SIG-M5 treated with dmso at 0.1 percent for 504 hours (cell line): ENCODE measurements around the gene LIME1.
A peak's percentile ranks its signal among the peaks of the same experiment; 100 is the strongest.

Source experiments
- DNase-seq: peaks from one replicate; lab custom pipeline; 2025; ENCODE audit not compliant: unreplicated experiment; lab: John Stamatoyannopoulos, UW

The LIME1 gene

DNA sequence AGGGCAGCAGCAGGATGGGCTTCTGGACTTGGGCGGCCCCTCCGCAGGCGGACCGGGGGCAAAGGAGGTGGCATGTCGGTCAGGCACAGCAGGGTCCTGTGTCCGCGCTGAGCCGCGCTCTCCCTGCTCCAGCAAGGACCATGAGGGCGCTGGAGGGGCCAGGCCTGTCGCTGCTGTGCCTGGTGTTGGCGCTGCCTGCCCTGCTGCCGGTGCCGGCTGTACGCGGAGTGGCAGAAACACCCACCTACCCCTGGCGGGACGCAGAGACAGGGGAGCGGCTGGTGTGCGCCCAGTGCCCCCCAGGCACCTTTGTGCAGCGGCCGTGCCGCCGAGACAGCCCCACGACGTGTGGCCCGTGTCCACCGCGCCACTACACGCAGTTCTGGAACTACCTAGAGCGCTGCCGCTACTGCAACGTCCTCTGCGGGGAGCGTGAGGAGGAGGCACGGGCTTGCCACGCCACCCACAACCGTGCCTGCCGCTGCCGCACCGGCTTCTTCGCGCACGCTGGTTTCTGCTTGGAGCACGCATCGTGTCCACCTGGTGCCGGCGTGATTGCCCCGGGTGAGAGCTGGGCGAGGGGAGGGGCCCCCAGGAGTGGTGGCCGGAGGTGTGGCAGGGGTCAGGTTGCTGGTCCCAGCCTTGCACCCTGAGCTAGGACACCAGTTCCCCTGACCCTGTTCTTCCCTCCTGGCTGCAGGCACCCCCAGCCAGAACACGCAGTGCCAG lies 39.7 kb upstream of the LIME1 start, which contains the start of gene TNFRSF6B:
Gene TNFRSF6B, plus strand, starts transcription at position 25 of the 729 bp plus-strand sequence. Its CDS starts 116 bp downstream, at position 141.
- DNase-seq, result no peak

DNA sequence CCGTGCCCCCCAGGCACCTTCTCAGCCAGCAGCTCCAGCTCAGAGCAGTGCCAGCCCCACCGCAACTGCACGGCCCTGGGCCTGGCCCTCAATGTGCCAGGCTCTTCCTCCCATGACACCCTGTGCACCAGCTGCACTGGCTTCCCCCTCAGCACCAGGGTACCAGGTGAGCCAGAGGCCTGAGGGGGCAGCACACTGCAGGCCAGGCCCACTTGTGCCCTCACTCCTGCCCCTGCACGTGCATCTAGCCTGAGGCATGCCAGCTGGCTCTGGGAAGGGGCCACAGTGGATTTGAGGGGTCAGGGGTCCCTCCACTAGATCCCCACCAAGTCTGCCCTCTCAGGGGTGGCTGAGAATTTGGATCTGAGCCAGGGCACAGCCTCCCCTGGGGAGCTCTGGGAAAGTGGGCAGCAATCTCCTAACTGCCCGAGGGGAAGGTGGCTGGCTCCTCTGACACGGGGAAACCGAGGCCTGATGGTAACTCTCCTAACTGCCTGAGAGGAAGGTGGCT lies 39.1 kb upstream of the LIME1 start:
- no peak for DNase-seq

DNA sequence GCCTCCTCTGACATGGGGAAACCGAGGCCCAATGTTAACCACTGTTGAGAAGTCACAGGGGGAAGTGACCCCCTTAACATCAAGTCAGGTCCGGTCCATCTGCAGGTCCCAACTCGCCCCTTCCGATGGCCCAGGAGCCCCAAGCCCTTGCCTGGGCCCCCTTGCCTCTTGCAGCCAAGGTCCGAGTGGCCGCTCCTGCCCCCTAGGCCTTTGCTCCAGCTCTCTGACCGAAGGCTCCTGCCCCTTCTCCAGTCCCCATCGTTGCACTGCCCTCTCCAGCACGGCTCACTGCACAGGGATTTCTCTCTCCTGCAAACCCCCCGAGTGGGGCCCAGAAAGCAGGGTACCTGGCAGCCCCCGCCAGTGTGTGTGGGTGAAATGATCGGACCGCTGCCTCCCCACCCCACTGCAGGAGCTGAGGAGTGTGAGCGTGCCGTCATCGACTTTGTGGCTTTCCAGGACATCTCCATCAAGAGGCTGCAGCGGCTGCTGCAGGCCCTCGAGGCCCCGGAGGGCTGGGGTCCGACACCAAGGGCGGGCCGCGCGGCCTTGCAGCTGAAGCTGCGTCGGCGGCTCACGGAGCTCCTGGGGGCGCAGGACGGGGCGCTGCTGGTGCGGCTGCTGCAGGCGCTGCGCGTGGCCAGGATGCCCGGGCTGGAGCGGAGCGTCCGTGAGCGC lies 38.5 kb upstream of the LIME1 start:
- no peak for DNase-seq

DNA sequence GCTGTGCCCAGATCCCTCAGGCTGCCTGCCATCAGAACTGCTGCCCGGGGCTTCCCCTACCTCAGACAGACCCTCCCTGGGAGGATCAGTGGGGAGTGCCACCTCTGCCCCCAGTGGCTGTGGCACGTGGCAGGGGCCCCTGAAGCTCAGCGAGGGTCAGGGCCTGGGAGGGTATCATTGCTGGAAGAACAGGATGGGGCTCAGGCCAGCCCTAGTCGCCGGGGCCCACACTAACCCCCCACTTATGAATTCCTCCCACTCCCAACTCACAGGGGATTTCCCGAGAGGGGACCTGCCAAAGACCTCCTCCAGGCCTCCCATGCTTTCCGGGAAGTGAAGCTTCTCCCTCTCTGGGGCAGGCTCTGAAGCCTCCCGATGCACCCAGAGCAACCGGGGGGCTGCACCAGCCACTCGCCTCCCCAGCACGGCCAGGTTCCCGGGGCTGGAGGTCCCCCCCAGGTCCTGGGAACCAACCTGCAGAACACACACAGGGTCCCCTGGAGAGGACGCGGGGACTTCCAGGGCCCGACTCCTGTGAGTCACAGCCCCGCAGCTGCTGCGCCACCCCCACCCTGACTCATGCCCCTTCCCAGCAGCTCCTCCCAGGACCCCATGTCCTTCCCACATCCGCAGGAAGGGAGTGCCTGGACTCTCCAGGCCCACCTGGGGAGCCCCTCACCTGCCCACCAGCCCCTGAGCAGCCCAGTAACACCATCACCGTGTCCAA lies 37.6 kb upstream of the LIME1 start:
- DNase-seq, result no peak

DNA sequence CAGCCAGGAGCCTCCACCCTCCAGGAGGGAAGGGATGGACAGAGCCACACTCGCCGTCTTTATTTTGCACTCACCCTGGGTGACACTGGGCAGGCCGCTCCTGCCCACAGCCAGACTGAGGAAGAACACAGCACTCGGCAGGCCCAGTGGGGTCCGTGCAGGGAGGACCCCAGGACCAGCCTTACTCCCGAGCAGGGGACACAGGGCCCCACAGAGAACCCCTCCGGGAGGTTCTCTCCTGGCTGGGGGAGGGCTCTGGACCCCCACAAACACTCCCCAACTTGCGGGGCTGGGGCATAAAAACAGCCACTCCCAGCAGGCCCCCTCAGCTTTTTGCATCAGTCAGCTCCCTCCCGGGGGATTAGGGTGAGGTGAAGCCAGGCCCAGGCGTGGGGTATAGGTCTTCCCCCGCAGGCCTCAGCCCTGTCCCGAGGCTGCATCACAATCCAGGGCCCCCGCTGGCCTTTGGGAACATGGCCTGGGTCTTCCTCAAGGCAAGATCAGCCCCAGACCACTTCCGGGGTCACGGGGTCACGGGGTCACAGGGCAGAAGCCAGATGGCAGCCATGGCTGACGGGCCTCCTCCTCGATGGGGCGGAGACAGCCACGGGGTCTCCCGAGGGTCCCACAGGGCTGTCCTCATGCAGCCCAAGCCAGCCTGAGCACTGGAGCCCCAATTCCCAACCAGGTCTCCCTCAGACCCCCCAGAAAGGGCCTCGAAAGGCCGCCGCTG lies 36.8 kb upstream of the LIME1 start:
- no peak for DNase-seq

DNA sequence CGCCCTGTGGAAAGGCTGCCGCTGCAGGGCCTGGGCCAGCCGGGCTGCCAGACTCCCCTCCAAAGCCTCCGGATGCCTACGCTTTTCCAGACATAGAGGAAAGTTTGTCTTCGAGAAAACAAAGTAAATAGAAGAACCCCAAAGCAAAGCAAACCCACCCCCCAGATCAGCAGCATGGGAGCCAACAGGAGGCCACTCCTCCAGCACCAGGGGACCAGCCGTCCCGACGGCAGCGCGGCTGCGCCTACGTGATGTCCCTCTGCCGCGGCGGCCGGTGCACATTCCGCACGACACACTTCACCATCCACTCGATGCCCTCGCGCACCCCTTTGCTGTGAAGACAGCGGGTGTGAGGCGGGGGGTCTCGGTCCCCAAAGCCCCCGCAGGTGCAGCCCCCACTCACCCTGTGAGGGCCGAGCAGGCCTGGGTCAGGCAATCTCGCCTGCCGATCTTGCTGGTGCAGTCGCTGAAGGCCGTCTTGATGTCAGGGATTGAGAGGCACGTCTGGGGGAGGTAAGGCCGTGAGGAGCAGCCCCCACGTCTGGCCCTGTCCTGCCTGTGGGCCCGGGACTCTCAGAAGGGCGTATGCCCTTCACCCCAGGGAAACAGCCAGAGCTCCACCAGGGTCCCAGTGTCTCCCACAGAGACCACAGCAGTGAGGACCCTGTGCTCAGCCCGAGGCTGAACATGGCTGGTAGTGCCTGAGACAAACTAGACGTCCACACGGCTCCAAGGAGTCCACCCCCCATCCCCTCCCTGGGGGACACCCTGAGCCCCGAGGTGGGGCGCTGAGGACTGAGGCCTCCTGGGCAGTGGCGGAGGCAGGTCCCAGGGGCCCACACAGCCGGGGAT lies 36.0 kb upstream of the LIME1 start:
- no peak for DNase-seq

DNA sequence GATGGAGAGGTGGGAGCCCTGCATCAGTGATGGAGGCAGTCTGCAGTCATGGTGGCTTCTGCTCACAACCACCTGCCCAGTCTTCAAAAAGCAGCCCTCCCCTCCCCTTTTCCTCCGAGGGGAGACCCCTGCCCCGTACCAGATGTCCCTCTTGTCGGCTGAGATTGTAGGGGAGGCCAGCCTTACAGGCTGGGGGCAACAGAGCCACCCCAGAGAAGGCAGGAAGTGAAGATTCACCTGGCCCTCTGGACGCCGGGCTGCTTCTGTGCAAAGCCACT lies 35.5 kb upstream of the LIME1 start:
- DNase-seq, result no peak

DNA sequence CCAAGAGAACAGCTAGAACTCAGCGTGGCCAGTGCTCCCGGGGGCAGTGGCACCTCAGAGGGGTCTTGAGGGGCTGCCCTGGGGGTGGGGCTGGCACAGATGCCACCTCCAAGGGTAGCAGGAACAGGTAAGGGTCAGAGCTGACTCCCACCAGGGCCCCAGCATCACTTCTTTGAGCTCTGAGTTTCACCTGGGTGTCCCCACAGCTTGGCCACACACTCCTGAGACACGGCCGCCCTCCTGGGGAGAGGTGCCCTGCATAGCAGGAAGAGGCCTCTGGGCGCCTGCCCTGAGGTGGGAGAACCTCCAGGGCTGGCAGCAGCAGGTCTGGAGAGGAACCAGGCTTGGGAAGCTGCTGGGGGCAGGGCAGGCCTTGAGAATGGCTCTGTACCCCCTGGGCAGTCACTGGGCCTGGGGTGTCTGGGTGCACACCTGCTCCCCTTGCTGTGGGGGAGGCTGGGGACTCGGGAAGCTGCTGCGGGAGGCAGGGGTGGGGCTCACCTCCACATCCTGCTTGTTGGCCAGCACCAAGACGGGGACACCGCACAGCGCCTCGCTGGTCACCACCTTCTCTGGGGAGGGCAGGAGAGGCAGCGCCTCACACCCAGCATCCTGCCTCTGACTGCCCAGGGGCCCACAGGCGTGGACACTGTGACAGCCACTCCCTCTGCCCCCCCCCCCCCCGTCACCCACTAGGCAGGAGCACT lies 35.0 kb upstream of the LIME1 start:
- no peak for DNase-seq

DNA sequence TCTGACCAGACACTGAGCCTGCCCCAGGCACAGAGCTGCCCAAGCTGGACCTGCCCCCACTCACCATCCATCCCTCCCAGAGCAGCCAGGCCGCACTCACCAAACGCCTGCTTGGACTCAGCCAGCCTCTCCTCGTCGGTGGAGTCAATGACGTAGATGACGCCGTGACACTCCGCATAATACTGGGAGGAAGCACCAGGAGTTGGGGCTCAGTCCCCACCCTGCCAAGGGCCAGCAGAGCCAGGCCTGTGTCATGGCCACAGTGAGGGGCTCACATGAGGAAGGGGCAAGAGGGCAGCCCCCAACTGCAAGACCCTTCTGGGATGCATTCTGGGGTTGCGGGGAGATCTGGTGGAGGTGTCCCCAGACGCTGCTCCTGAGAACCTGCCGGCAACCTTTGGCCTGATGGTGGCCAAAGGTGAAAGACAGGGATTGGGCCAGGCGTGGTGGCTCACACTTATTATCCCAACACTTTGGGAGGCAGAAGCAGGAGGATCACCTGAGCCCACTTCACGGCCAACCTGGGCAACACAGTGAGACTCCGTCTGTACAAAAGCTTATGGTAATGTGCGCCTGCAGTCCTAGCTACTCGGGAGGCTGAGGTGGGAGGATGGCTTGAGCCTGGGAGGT lies 34.3 kb upstream of the LIME1 start:
- no peak for DNase-seq

DNA sequence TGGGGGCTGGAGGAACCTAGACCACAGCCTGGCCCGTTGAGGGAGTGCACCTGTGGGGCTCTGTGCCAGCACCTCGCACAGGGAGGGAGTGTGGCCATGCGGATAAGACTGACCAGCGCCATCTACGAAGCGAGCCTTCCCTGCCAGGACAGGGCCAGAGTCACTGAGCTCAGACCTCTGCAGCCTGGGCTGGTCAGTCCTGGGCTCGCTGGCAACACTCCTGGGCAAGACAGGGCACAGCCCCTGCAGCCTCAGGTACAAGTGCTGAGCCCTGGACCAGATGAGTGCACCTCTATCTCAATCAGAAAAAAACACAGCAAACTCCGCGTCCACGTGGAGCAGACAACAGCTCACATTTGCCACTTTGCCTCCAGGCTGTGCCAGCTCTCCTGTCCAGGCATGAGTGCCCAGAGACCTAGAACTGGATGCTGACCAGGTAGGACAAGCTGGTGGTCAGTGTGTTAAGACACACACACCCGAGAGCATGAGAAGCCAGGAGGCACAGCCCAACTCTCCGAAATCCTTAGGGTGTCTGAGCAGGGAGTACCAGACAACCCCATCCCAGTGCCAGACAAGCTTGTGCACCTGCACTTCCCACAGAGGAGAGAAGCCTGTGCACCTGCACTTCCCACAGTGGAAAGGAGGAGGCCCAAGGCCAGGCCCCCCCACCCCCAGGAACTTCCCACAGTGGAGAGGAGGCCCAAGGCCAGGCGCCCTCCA lies 33.6 kb upstream of the LIME1 start:
- DNase-seq, result no peak

DNA sequence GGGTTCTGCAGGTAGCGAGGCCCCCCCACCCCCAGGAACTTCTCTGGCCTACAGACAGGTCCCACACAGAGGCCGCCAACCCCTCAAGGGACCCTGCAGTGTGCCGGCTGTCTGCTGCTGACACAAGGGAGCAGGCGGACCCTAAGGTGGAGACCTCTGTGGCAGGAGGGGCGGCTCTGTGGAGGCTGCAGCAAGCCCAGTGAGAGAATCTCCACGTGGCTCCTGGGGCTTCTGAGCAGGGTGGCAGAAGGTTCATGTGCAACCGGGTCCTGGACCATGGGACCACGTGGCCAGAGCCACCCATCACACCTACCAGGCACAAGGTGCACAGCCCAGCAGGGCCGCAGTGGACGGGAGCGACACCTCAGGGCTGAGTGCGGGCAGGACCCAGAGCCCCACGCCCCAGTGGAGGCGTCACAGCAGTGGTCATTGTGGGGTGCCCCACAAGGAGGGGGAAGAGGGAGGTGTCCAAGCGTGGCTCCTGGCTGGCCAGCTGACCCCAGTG lies 32.9 kb upstream of the LIME1 start:
- no peak for DNase-seq

DNA sequence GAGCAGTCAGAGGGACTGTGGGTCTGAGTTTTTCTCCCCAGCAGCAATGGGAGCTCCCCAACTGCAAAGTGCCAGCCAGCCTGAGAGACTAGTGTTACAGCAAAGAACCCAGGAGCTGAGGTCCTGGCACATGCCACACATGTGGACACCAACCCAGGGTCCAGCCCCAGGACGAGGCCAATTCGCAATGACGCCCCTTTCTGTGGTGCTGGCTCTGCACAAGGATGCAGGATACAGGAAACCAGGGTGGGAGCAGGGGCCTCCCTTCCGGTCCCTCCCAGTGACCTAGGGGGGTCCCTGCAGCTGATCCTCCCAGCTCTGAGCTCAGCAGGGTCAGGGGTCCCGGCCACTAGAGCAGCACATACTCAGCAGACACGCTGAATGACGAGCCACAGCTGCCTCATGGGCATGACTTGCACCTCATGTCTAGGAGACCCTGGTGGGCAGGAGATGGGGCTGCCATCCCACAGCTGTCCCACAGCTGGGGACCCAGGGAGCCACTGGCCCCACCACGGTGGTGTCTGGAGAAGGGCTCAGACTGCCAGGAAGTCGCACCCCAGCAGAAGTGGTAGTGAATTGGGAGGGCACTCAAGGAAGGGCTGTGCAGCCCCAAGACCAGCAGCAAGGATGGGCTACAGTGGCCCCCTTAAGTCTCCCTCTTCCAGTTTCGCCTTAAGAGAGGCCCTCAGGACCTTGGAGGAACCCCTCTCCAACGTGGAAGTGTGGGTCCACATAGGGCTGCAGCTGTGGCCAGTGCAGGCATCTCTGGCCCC lies 32.3 kb upstream of the LIME1 start:
- DNase-seq, result no peak

DNA sequence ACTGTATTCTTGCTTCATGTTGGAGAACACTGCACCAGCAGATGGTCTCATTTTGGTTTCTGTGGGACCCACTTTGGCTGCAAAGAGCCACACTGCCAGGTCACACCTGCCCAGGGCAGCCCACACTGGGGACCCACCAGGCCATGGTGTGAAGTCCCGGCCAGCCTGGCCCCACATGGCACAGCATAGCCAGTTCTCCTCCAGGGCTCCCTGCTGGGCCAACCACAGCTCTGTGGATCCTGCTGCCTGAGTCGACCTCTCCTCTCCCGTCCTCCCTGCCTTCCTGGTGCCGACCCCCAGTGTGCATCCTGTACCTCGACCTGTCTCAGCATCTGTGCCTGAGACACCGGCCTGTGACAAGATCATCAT lies 31.7 kb upstream of the LIME1 start:
- DNase-seq, result no peak

DNA sequence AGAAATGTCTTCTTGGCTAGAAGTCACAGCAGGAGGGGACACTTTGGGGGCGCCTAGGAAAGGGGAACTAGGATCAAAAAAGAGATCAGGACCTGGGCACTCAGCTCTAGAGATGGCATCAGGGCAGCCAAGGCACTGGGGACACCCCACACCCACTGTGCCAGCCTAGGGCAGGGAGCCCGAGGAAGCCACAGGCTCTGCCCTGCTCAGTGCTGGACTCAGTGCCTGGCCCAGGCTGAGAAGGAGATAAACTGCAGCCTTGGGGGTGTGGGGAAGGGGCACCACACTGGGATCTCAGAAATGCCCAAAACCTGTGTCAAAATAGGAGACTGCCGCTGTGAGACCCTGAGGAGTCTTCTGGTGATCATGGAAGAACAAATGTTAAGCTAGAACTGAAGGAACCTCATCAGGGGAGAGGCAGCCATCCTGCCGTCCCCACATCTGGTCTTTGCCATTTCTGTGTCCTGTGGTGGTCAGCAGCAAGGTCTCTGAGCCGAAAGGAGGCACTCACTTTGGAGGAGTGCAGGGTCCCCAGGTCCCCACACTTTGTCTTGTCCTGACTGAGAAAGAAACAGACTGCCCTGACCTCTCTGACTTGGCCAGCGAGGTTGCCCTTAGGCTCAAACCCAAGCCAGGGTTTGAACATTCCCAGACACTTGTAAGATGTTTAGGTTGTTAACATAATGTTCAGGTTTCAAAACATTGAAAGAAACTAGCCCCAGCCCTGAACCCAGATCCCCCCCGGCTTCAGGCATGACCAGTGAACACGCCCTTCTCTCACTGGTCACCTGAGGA lies 31.0 kb upstream of the LIME1 start:
- no peak for DNase-seq

DNA sequence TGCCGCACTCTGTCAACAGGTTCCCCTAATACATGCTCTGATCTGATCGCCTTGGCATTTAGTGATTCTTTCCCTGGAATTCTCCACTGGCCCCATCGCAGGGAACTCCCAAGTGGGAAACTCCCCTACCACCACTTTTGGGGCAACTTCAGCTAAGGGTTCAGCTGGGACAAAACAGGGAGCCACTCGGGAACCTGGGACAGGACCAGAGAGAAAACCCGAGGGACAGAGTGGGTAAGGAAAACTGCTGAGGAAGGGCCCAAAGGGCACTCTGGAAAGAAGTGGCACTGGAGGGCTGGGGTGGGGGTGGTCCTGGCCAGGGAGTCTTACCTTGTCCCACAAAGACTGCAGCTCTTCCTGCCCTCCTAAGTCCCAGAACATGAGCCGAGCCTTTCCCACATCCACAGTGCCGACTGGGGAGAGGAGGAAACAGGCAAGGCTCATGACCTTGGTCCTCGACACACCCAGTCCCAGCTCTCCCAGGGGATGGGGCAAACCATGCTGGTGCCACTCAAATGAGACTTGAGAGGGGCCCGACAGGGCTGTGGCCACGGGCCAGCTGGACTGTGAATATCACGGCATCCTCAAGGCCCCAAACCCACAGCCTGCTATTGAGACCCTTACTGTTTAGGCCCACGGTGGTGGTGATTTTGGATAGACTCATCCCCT lies 30.3 kb upstream of the LIME1 start:
- DNase-seq, result no peak

DNA sequence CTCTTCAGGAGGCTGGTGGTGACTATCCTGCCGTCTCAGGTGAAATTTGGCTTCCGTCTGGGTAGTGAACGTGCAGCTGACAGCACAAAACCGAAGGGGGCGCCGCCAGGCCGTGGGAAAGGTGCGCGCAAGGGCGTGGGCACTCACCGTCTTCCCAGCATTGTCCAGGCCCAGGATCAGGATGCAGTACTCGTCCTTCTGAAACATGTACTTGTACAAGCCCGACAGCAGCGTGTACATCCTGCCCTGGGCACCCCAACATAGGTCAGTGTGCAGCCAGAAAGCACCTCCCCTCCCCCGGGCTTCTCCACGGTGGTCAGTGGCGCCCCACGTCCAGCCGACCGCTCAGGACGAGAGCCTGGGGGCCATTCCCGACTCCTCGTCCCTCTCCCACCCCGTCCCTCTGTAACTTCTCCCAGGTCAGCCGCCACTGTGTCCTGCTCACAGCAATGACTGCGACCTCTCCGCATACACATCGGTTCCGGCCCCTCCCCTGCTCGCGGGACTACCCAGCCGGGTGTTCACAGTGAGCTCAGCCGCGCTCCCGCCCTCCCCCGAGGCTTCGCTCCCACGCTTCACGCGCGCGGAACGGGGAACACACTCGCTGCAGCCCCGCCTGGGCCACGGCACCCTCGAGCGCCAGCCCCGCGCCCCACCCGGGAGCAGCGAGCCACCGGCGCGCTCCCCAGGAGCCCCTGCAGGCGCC lies 29.5 kb upstream of the LIME1 start:
- peak; percentile 30 for DNase-seq
